Activated naive CD8-positive, alpha-beta T cell (primary cell): ENCODE data around the gene WWC1.
"Not testable (repeated sequence)": the region's sequence is repeated elsewhere in the genome, so short reads cannot be mapped to it uniquely, and the experiment has no call there.

Experiments
- H3K27ac Mint-ChIP-seq: one replicate; pipeline ENCODE4 v1.8.0; 2021; ENCODE audit warnings: mixed read lengths
- H3K27me3 Mint-ChIP-seq: one replicate; pipeline ENCODE4 v1.8.0; 2021; ENCODE audit warnings: mixed read lengths
- H3K36me3 Mint-ChIP-seq: one replicate; pipeline ENCODE4 v1.8.0; 2021; ENCODE audit warnings: mixed read lengths
- H3K4me1 Mint-ChIP-seq: one replicate; pipeline ENCODE4 v1.8.0; 2021; ENCODE audit warnings: low read depth, mixed read lengths
- H3K4me3 Mint-ChIP-seq: one replicate; pipeline ENCODE4 v1.8.0; 2021; ENCODE audit warnings: mild to moderate bottlenecking, mixed read lengths
- H3K9me3 Mint-ChIP-seq: one replicate; pipeline ENCODE4 v1.8.0; 2021; ENCODE audit warnings: low read depth, mixed read lengths

Gene WWC1

DNA sequence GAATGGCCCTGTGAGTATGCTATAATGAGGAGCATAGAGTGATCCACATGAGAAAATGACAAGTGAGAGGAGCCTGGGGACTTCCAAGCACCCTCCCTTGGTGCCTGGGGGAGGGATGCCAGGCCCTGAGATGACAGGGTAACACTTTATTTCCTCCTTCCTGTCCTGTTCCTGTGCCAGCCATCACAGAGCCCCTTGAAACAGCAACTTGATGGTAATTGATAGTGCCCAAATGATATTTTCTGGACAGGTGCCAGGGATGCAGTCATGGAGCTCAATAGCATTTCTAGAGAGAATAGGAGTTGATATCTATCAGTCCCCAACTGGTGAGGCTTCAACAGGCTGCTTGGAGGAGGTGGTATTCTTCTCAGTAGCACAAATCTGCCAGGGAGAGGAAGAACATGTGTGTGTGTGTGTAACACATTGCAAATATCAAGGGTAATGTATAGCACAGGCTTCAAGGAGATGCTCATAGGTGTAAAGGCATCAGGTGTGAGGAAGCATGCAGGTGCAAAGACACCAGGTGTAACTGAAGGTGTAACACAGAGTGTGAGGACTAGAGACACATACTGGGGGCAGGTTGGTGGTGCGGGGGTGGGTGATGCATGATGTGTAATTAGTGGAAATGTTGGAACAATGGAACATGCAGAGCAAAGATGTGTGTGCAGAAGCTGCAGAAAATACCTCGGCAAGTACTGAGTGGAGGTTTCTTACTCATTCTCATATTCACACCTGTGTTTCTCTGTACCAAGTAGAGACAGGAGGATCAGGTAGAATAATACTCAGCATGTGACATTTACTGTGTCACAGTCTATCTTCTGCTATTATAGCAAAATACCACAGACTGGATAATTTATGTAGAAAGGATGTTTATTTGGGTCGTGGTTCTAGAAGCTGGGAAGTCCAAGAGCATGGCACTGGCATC lies 18.1 kb upstream of the WWC1 start:
- Mint-ChIP-seq H3K9me3 (no peaks in the 10 kb centered on the region), H3K4me1 (peaks cover 6% of the 10 kb centered on the region), H3K36me3 (no peaks in the 10 kb centered on the region), H3K4me3 (no peak overlapping the region), H3K27ac (no peak overlapping the region), H3K27me3 (peaks cover 18% of the 10 kb centered on the region)

DNA sequence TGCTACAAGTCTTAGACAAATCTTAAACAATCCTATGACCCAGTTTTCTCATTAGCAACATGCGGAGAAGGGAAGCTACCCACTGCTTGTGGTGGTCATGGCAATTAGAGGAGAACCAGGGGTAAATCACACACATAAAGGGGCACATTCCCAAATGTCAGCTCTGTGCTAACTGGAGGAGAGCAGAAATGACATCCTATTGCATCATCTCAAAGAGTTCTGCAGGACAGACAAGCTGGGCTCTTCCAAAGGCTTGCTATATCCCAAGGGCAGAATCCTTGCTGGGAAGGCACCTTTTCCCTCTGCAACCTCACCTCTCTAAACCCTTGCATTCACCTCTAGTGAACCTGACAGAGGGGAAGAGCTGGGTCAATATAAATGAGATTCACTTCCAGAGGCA lies 17.0 kb upstream of the WWC1 start:
- Mint-ChIP-seq H3K9me3 (no peaks in the 10 kb centered on the region), H3K27ac (no peak overlapping the region), H3K27me3 (peaks cover 12% of the 10 kb centered on the region), H3K4me3 (no peak overlapping the region), H3K36me3 (no peaks in the 10 kb centered on the region), H3K4me1 (no peaks in the 10 kb centered on the region)

DNA sequence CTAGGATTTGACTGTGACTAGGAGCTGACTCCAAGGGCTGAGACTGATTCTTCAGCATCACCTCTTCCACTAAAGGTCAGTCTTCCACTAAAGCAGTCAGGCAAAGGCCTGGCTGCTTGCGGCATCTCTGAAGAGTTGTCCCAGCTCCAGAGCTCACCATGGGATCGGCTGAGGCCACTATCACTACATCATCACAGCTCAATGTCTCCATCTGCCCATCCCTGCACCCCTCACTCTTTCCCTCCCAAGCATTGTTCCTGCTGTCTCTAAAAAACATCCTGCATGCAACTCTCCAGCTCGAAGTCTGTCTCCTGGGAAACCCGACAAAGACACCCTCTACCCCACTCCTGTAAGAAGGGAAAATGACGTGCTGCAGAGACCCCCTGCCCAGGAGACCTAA lies 15.5 kb upstream of the WWC1 start:
- H3K27me3 Mint-ChIP-seq = peaks cover 8% of the 10 kb centered on the region
- no peak overlapping the region for H3K4me3 Mint-ChIP-seq
- no peaks in the 10 kb centered on the region for H3K9me3 Mint-ChIP-seq
- no peaks in the 10 kb centered on the region for H3K4me1 Mint-ChIP-seq
- no peaks in the 10 kb centered on the region for H3K36me3 Mint-ChIP-seq
- no peak overlapping the region for H3K27ac Mint-ChIP-seq

DNA sequence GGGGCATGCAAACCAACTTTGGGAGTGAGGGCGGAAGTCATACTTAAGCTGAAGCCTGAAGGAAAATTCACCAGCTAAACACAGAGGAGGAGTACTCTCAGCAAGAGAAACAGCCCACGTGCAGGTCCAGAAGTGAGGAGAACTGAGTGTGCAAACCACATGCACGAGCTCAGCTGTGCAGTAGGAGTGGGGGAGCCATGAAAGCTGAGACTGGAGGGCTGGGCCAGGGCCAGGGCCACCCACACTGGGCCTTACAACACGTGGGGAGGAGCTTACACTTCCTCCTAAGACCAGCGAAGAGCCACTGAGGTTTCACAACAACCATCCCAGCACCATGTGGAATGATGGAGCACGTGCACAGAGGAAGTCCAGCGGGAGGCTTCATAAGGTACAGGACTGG lies 9.3 kb upstream of the WWC1 start:
- Mint-ChIP-seq H3K27ac (no peak overlapping the region), H3K9me3 (peaks cover 4% of the 10 kb centered on the region), H3K4me1 (no peaks in the 10 kb centered on the region), H3K36me3 (no peaks in the 10 kb centered on the region), H3K4me3 (no peak overlapping the region), H3K27me3 (peaks cover 6% of the 10 kb centered on the region)

DNA sequence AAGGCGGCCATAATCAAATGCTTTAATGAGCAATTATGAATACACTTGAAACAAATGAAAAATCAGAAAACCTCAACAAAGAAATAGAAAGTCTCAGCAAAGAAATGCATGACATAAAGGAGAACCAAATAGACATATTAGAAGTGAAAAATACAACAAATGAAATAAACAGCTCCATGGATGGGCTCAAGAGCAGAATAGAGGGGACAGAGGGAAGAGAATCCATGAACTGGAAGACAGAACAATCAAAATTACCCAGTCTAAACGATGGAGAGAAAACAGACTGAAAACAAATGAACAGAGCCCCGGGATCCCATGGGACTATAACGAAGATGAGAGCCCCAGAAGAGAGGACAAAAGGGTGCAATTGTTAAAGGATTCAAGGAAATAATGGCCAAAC lies 6.6 kb upstream of the WWC1 start:
- H3K36me3 Mint-ChIP-seq = no peaks in the 10 kb centered on the region
- H3K27ac Mint-ChIP-seq = no peak overlapping the region
- H3K4me1 Mint-ChIP-seq = peaks cover 1% of the 10 kb centered on the region
- peaks cover 15% of the 10 kb centered on the region for H3K27me3 Mint-ChIP-seq
- no peak overlapping the region for H3K4me3 Mint-ChIP-seq
- H3K9me3 Mint-ChIP-seq = peaks cover 4% of the 10 kb centered on the region

DNA sequence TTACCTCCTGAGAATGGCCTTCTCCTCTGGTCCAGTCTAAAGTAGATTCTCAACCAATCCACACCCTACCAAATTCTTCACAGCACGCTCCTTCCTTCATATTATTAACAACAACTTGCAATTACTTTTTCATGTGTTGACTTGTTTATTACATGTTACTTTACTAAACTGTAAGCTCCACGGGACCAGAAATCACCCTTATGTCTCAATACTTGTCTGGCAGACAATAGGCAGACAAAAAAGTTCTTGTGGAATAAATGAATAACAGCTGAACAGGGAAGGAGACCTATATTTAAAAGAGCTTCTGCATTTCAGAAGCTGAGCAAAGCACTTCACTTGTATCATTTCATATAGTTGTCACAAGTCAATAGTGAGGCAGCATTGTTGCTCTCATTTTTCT lies 5.7 kb upstream of the WWC1 start:
- H3K27me3 Mint-ChIP-seq = peaks cover 16% of the 10 kb centered on the region
- no peaks in the 10 kb centered on the region for H3K36me3 Mint-ChIP-seq

DNA sequence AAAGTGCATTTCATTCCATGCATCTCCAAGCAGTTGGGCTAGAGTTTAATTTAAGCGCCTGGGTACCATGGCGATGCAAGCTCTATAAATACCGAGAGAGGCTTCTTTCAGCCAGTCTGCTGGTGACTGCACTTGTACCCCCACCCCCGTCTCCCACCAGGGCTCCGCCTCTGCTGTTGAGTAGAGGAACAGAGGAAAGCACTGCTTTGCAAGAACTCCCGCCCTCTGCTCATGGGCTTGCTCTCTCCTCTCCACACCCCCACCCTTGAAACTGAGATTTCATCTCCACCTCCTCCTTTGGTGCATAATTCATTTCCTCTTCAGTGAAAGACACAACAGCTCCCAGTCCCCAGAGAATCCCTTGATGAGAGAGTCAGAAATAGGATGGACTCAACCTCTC lies 5.1 kb upstream of the WWC1 start:
- H3K27me3 Mint-ChIP-seq = peaks cover 21% of the 10 kb centered on the region

More for the DNA sequence above, 5.7 kb upstream of the WWC1 start:
- Mint-ChIP-seq H3K27ac (no peak overlapping the region), H3K9me3 (peaks cover 4% of the 10 kb centered on the region), H3K4me1 (peaks cover 3% of the 10 kb centered on the region), H3K4me3 (no peak overlapping the region)

DNA sequence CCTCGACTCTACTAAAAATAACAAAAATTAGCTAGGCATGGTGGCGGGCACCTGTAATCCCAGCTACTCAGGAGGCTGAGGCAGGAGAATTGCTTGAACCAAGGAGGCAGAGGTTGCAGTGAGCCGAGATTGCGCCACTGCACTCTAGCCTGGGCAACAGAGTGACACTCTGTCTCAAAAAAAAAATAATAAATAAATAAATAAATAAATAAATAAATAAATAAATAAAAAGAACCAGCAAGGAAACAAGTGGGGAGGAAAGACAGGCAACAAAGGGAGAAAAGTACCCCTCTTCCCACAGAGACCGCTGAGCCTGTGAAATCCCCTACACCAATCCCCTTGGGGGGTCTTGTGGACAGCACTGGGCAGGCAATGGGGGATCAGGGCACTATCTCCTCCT lies 4.6 kb upstream of the WWC1 start:
- H3K27ac Mint-ChIP-seq, H3K9me3 Mint-ChIP-seq, H3K4me1 Mint-ChIP-seq, H3K4me3 Mint-ChIP-seq, H3K36me3 Mint-ChIP-seq: not testable (repeated sequence)
- peaks cover 19% of the 10 kb centered on the region for H3K27me3 Mint-ChIP-seq

More for the DNA sequence above, 5.1 kb upstream of the WWC1 start:
- H3K9me3 Mint-ChIP-seq = peaks cover 4% of the 10 kb centered on the region
- no peak overlapping the region for H3K27ac Mint-ChIP-seq
- H3K36me3 Mint-ChIP-seq = no peaks in the 10 kb centered on the region
- H3K4me3 Mint-ChIP-seq = no peak overlapping the region
- H3K4me1 Mint-ChIP-seq = peaks cover 6% of the 10 kb centered on the region

DNA sequence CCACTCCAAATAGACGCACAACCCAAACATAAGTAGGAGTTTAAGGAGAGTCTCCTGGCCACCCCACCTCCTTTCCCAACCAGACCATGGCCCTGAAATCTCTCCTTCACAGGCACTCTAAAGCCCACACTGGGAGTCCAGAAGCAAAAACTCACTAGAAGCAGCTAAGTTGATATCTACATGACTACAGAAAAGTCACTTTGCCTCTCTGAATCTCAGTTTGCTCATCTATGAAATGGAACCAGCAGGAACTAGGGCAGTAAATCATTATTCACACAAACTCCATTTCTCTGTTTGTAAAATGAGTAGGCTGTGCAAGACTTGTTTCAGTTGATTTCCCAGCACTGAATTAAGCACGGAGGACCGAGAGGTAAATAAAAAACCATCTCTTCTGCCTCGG lies 4.1 kb upstream of the WWC1 start:
- no peaks in the 10 kb centered on the region for H3K36me3 Mint-ChIP-seq
- peaks cover 16% of the 10 kb centered on the region for H3K27me3 Mint-ChIP-seq
- no peak overlapping the region for H3K4me3 Mint-ChIP-seq
- peaks cover 4% of the 10 kb centered on the region for H3K9me3 Mint-ChIP-seq
- no peak overlapping the region for H3K27ac Mint-ChIP-seq
- H3K4me1 Mint-ChIP-seq = peaks cover 6% of the 10 kb centered on the region

DNA sequence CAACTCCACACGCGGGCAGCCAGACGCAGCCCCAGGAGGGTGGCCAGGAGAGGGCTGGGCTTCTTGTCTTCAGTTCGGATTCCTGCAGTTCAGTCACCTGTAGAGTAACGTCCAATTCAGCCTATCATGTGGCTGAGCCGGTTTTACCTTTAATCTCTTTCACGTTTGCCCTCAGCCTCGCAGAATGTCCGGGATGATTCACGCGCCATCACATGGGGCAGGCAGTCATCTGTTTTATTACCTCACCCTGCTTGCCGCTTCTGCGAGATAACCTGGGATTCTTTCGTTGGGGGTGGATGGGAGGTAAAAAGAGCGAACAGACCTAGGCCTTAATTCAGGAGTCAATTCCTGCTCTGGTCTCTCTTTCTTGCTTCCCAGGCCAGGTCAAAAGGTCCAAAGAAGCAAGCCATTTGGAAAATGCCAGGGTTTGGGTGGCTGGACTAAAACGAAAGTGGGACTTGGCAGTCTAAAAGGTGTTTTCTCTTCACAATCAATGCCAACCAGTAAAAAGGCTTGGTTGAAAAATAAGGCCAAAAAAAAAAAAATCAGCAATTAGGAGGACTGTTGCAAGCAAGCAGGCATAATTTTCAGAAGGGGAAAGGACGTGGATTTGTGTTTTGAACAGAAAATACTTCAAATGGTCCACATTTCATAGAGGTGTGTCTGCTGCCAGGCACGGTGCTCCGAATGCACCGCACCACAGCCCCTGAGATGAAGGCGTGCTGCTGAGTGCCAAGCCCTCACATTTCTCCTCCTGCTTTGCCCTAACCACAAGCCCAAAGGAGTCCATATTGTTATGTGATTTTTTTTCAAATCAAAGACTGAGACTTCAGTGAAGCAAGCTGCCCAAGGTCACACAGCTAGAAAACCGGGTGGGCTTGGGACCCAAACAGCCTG lies 2.8 kb upstream of the WWC1 start:
- no peak overlapping the region for H3K4me3 Mint-ChIP-seq

DNA sequence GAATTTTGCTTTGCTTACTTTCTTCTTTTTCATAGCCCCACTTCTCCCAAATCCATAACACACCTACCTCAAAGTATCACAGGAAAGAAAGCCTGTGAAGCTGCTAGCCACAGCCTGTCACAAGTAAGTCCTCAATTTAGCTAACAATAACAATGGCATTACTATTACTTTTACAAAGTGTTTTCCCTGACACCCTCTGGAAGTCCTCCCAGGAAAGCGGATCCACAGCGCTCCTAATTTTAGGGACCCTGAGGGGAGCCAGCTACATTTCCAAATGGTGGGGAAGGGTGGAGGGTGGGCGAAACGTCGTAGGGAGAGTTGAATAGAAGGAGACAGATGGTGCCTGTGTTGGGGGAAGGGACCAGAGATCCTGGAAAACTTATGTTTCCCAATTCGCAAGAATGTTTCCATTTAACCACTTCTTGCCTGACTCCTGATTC lies 523 bp upstream of the WWC1 start:
- H3K27me3 Mint-ChIP-seq = peaks cover 31% of the 10 kb centered on the region
- H3K27ac Mint-ChIP-seq = no peak overlapping the region
- peaks cover 6% of the 10 kb centered on the region for H3K4me1 Mint-ChIP-seq
- no peaks in the 10 kb centered on the region for H3K9me3 Mint-ChIP-seq
- peak overlapping the region; percentile 73 for H3K4me3 Mint-ChIP-seq
- H3K36me3 Mint-ChIP-seq = no peaks in the 10 kb centered on the region

More for the DNA sequence above, 2.8 kb upstream of the WWC1 start:
- H3K27me3 Mint-ChIP-seq = peaks cover 21% of the 10 kb centered on the region
- peaks cover 4% of the 10 kb centered on the region for H3K9me3 Mint-ChIP-seq
- H3K4me1 Mint-ChIP-seq = peaks cover 6% of the 10 kb centered on the region
- H3K36me3 Mint-ChIP-seq = no peaks in the 10 kb centered on the region
- no peak overlapping the region for H3K27ac Mint-ChIP-seq

DNA sequence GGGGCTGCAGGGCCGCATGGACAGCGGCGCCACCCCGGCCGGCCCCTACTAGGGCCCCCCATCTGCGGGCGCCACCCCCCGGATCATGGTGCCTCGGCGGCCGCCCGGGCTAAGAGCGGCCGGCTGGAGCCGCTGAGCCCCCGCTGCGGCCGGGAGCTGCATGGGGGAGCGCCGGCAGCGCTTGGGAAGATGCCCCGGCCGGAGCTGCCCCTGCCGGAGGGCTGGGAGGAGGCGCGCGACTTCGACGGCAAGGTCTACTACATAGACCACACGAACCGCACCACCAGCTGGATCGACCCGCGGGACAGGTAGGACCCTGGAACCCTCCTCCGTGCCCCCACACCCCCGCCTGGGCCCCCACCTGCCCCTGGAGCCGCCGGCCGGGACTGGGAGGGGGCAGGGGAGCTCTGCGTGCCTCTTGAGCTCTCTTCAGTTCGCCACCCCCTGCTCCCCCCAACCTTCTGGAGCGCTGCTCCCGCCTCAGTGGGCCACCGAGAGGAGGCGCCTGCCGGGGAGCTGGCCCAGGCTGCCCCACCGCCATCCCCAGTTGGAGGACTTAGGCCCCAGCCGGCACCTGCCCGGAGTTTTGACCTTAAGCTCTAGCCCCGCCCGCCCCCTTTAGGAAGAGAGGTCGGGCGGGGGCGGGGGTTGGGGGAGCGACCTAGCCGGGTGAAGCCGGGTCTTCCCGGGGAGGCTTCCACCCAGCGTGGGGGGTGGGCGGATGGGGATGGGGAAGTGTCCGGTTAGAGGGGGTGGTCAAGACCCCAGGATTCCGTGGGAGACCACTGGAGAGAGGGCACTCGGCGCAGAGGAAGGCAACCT lies 730 bp downstream of the WWC1 start:
- H3K36me3 Mint-ChIP-seq = no peaks in the 10 kb centered on the region
- H3K27ac Mint-ChIP-seq = no peak overlapping the region
- H3K4me1 Mint-ChIP-seq = peaks cover 6% of the 10 kb centered on the region
- H3K4me3 Mint-ChIP-seq = peak overlapping the region; percentile 45
- H3K9me3 Mint-ChIP-seq = no peaks in the 10 kb centered on the region
- peaks cover 30% of the 10 kb centered on the region for H3K27me3 Mint-ChIP-seq

DNA sequence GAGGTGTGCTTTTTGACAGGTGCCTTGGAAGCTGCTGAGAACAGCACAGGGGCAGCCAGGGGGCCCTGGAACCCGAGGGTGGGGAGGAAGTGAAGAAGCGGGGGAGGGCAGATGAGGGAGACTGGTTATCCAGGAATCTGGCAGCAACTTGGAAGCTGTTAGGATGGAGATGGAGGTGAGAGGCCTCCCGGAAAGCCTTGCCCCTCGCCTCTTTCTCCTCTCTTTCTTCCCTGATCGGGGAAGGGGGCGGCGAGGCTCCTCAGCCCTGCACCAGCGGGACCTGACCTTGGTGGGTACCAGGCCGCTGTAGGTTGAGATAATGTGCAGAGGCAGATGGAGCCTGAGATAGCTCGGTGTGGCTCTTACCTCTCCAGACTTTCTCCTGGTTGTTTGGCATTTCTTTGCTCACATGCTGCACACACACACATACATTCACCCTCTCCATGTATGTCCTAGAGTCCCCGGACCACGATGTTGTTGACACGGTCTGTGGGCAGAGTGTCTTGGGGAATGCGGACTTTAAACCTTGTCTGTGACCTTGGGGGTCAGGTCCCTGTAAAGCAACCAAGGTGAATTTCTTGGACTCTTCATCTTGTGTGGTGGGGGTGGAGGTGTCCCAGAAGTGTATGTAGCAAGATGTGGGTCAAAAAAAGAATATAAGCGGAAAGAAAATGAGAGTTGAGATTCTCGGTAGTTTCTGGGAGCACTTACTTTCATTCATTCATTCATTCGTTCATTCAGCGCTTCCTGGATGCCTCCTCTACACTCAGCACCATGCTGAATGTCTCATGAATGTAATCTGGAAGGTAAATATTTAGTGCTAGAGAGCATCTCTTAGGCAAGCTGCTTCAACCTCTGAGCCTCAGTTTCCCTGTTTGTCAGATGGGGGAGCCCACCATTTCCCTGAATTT lies 1.6 kb downstream of the WWC1 start:
- peak overlapping the region; percentile 45 for H3K4me3 Mint-ChIP-seq
- H3K27me3 Mint-ChIP-seq = peaks cover 25% of the 10 kb centered on the region
- H3K9me3 Mint-ChIP-seq = no peaks in the 10 kb centered on the region

More for the DNA sequence above, 1.6 kb downstream of the WWC1 start:
- Mint-ChIP-seq H3K4me1 (peaks cover 6% of the 10 kb centered on the region), H3K27ac (no peak overlapping the region), H3K36me3 (no peaks in the 10 kb centered on the region)
